ENCODE data around the gene OSGIN1. TPM values are rescaled to one million over a fixed set of nuclear protein-coding genes. Genes with fewer than 3 reads are reported as not detected.

OSGIN1 gene
- total RNA-seq, 1 experiment from 2014 or later: 1.7 TPM

DNA sequence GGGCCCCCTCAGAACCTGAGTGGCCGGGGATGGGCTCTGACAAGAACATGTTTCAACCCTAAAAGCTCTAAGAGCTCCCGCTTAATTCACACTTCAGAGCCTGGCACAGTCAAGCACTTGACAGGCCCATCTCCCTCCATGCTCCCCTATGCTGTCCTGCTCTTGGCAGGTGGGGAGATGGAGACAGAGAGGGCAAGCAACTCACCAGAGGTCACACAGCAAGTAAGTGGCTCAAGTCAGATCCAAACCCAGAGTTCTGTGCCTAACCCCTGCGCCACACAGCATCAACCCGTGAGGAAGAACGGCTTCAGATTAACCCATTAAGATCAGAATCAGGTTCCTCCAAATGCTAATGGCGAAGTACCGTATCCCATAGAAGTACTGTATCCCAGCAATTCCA lies 51.4 kb downstream of the OSGIN1 start:
- Mint-ChIP-seq H3K36me3 (no peaks in the 10 kb centered on the region), H3K9me3 (peaks cover 5% of the 10 kb centered on the region), H3K4me3 (no peak overlapping the region), H3K27me3 (ENCODE audit: low read depth) (no peaks in the 10 kb centered on the region; the same call in 1 of the 2 replicates), H3K27ac (no peak overlapping the region), H3K4me1 (no peaks in the 10 kb centered on the region)
- POLR2A ChIA-PET: no interaction called here
- ATAC-seq: no peak
- CTCF ChIA-PET: interaction anchor here (1.0 to 1.5 kb wide), 2 partner anchors 8 to 9 kb away, joined by 3 read pairs; no protein-coding TSS in a partner anchor
- DNase-seq (ENCODE audit: low spot score): no peak
- TF ChIP-seq CDX4 (CRISPR knock-in tag; IDR thresholded peaks at IDR 0.05; ENCODE audit: borderline replicate concordance): no peak
- no peak for TF ChIP-seq ESRRA (CRISPR knock-in tag; IDR thresholded peaks at IDR 0.05; ENCODE audit: borderline replicate concordance)
- TF ChIP-seq NR3C1 (CRISPR knock-in tag; conservative IDR thresholded peaks at IDR 0.05; ENCODE audit: low read depth): no peak
- TF ChIP-seq, protein P1, sequence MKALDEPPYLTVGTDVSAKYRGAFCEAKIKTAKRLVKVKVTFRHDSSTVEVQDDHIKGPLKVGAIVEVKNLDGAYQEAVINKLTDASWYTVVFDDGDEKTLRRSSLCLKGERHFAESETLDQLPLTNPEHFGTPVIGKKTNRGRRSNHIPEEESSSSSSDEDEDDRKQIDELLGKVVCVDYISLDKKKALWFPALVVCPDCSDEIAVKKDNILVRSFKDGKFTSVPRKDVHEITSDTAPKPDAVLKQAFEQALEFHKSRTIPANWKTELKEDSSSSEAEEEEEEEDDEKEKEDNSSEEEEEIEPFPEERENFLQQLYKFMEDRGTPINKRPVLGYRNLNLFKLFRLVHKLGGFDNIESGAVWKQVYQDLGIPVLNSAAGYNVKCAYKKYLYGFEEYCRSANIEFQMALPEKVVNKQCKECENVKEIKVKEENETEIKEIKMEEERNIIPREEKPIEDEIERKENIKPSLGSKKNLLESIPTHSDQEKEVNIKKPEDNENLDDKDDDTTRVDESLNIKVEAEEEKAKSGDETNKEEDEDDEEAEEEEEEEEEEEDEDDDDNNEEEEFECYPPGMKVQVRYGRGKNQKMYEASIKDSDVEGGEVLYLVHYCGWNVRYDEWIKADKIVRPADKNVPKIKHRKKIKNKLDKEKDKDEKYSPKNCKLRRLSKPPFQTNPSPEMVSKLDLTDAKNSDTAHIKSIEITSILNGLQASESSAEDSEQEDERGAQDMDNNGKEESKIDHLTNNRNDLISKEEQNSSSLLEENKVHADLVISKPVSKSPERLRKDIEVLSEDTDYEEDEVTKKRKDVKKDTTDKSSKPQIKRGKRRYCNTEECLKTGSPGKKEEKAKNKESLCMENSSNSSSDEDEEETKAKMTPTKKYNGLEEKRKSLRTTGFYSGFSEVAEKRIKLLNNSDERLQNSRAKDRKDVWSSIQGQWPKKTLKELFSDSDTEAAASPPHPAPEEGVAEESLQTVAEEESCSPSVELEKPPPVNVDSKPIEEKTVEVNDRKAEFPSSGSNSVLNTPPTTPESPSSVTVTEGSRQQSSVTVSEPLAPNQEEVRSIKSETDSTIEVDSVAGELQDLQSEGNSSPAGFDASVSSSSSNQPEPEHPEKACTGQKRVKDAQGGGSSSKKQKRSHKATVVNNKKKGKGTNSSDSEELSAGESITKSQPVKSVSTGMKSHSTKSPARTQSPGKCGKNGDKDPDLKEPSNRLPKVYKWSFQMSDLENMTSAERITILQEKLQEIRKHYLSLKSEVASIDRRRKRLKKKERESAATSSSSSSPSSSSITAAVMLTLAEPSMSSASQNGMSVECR (CRISPR knock-in tag; IDR thresholded peaks at IDR 0.05; ENCODE audit: borderline replicate concordance): no peak
- TF ChIP-seq ZNF423 (CRISPR knock-in tag; IDR thresholded peaks at IDR 0.05): no peak
- TF ChIP-seq STAT6 (CRISPR knock-in tag; conservative IDR thresholded peaks at IDR 0.05; ENCODE audit: low read depth): no peak
- no peak for TF ChIP-seq MYBL2 (CRISPR knock-in tag; IDR thresholded peaks at IDR 0.05)
- no peak for TF ChIP-seq PRRX2 (CRISPR knock-in tag; IDR thresholded peaks at IDR 0.05)
- no peak for TF ChIP-seq NR1H2 (CRISPR knock-in tag; IDR thresholded peaks at IDR 0.05)
- no peak for TF ChIP-seq E2F4 (CRISPR knock-in tag; IDR thresholded peaks at IDR 0.05; ENCODE audit: borderline replicate concordance, low read depth)
- TF ChIP-seq ATF6 (CRISPR knock-in tag; IDR thresholded peaks at IDR 0.05): no peak
- TF ChIP-seq SP1 (CRISPR knock-in tag; conservative IDR thresholded peaks at IDR 0.05): no peak

- DNase-seq (ENCODE audit: low spot score) (no peak), ATAC-seq (no peak)
- H3K36me3 Mint-ChIP-seq: no peaks in the 10 kb centered on the region
- H3K27ac Mint-ChIP-seq: no peak overlapping the region
- peaks cover 5% of the 10 kb centered on the region for H3K9me3 Mint-ChIP-seq
- no peaks in the 10 kb centered on the region for H3K4me1 Mint-ChIP-seq
- CTCF ChIA-PET: interaction anchor here (1.0 to 1.3 kb wide), 3 partner anchors 9 to 52 kb away, joined by 3 read pairs; no protein-coding TSS in a partner anchor
- no peak overlapping the region for H3K4me3 Mint-ChIP-seq
- no peaks in the 10 kb centered on the region; the same call in 1 of the 2 replicates for H3K27me3 Mint-ChIP-seq (ENCODE audit: low read depth)
- POLR2A ChIA-PET: no interaction called here
- no peak for TF ChIP-seq ATF2 (CRISPR knock-in tag; IDR thresholded peaks at IDR 0.05; ENCODE audit: borderline replicate concordance, low read depth)
- TF ChIP-seq, protein P2, sequence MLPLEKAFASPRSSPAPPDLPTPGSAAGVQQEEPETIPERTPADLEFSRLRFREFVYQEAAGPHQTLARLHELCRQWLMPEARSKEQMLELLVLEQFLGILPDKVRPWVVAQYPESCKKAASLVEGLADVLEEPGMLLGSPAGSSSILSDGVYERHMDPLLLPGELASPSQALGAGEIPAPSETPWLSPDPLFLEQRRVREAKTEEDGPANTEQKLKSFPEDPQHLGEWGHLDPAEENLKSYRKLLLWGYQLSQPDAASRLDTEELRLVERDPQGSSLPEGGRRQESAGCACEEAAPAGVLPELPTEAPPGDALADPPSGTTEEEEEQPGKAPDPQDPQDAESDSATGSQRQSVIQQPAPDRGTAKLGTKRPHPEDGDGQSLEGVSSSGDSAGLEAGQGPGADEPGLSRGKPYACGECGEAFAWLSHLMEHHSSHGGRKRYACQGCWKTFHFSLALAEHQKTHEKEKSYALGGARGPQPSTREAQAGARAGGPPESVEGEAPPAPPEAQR (CRISPR knock-in tag; IDR thresholded peaks at IDR 0.05): no peak
- TF ChIP-seq SMAD3 (CRISPR knock-in tag; IDR thresholded peaks at IDR 0.05; ENCODE audit: borderline replicate concordance): no peak
- TF ChIP-seq, protein P3, sequence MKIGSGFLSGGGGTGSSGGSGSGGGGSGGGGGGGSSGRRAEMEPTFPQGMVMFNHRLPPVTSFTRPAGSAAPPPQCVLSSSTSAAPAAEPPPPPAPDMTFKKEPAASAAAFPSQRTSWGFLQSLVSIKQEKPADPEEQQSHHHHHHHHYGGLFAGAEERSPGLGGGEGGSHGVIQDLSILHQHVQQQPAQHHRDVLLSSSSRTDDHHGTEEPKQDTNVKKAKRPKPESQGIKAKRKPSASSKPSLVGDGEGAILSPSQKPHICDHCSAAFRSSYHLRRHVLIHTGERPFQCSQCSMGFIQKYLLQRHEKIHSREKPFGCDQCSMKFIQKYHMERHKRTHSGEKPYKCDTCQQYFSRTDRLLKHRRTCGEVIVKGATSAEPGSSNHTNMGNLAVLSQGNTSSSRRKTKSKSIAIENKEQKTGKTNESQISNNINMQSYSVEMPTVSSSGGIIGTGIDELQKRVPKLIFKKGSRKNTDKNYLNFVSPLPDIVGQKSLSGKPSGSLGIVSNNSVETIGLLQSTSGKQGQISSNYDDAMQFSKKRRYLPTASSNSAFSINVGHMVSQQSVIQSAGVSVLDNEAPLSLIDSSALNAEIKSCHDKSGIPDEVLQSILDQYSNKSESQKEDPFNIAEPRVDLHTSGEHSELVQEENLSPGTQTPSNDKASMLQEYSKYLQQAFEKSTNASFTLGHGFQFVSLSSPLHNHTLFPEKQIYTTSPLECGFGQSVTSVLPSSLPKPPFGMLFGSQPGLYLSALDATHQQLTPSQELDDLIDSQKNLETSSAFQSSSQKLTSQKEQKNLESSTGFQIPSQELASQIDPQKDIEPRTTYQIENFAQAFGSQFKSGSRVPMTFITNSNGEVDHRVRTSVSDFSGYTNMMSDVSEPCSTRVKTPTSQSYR (CRISPR knock-in tag; IDR thresholded peaks at IDR 0.05): no peak
Measured at GRCh38 chr16:84005391-84005790, 52.4 kb downstream of the OSGIN1 start.

Data from WTC11 (cell line).